Measurements from ENCODE around the gene ABCA2.

Gene ABCA2

DNA sequence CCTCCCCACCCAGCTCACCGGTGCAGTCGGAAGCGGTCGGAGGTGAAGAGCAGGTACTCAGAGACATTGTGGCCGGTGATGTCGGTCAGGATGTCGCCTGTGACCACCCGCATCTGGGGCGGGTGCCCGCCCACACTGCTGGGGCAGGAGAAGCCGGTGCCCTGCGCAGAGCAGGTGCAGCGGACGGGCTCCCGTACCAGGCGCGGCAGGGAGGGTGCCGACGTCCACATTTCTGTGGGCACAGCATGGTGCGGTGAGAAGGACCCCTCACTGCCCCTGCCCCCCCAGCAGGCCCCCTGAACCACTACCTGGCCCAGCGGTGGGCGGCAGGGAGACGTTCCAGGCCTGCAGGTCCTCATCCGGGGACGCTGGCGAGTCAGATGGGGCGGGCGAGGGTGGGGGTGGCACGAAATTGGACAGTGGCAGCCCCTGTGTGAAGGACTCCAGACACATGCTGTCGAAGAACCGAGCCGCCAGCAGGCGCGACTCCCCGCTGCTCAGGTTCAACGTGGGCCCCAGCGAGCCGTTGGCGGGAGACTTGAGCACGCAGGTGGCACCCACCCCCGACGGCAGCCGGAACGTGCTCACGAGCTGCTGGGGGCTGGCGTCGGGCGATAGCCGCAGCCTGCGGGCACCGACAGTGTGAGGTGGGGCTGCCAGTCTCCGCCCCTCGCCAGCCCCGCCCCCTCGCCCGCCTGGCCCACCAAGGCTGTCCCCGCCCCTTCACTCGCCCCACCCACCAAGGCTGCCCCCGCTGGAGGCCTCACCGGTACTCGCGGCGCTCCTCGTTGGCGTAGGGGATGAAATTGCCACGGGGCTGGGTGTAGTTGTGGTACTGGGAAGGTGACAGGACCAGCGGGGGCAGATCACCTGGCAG, 15.1 kb downstream of the ABCA2 start:
- no peaks in the 10 kb centered on the region for H3K9me3 ChIP-seq (ENCODE audit: severe bottlenecking)
- TF ChIP-seq, protein P1, sequence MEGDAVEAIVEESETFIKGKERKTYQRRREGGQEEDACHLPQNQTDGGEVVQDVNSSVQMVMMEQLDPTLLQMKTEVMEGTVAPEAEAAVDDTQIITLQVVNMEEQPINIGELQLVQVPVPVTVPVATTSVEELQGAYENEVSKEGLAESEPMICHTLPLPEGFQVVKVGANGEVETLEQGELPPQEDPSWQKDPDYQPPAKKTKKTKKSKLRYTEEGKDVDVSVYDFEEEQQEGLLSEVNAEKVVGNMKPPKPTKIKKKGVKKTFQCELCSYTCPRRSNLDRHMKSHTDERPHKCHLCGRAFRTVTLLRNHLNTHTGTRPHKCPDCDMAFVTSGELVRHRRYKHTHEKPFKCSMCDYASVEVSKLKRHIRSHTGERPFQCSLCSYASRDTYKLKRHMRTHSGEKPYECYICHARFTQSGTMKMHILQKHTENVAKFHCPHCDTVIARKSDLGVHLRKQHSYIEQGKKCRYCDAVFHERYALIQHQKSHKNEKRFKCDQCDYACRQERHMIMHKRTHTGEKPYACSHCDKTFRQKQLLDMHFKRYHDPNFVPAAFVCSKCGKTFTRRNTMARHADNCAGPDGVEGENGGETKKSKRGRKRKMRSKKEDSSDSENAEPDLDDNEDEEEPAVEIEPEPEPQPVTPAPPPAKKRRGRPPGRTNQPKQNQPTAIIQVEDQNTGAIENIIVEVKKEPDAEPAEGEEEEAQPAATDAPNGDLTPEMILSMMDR (IDR thresholded peaks at IDR 0.05; ENCODE audit: low read depth, low read length), result no peak
- H3K27ac ChIP-seq, result no peak overlapping the region
- peaks cover 41% of the 10 kb centered on the region for H3K36me3 ChIP-seq
- DNase-seq, result no peak
- no peaks in the 10 kb centered on the region for H3K27me3 ChIP-seq (ENCODE audit: insufficient read depth, low read depth, severe bottlenecking)
- H3K4me3 ChIP-seq (ENCODE audit: low read depth, low read length), result no peak overlapping the region

DNA sequence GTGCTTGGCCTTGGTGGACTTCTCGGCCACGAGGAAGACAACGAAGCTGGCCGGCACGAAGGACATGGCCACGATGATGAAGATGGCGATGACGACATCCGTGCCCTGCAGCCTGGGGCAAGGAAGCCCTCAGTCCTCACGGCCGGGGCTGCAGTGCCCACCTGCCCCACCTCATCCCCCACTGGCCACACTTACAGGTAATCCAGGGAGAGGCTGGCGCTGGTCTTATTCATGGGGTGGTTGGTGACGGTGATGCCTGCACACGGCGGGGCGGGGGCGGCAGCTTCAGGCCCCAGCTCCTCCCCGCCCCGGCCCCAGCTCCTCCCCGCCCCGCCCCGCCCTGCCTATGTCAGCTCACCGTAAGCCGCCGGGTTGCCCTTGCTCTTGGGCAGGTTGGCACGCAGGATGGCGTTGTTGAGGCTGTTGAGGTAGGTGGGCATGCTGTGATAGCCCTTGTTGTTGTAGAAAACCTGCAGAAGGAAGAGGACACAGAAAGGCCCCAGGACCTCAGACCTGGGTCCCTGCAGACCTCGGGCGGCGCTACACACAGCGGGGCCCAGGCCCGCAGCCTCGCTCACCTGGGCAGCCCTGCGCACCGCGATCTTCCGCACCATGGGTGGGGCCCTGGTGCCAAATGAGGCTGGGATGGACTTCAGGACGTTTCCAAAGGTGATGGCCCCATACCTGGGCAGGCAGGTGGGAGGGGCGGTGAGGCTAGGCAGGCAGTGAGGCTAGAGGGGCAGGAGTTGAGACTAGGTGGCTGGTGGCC, 15.9 kb downstream of the ABCA2 start:
- Histone ChIP-seq H3K27me3 (ENCODE audit: insufficient read depth, low read depth, severe bottlenecking) (no peaks in the 10 kb centered on the region), H3K36me3 (peaks cover 34% of the 10 kb centered on the region), H3K27ac (no peak overlapping the region), H3K4me3 (ENCODE audit: low read depth, low read length) (no peak overlapping the region), H3K9me3 (ENCODE audit: severe bottlenecking) (no peaks in the 10 kb centered on the region)
- no peak for DNase-seq
- TF ChIP-seq, protein P1 (IDR thresholded peaks at IDR 0.05; ENCODE audit: low read depth, low read length), result no peak

DNA sequence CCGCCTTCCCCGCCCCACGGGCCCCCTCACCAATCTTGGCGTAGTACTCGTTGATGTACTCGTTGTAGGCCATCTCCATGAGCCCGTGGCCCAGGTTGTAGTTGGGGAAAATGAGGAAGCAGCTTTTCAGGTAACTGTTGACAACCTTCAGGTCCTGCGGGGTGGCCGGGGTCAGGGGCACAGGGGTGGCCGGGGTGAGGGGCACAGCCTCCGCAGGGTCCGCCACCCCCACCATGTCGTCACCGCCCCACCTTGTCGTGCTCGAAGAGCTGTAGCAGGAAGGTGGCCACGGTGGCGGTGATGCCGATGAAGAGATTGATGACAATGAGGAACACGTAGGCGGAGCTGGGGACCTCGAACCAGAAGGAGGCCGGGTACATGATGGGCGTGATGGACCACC, 16.9 kb downstream of the ABCA2 start:
- Histone ChIP-seq H3K4me3 (ENCODE audit: low read depth, low read length) (no peak overlapping the region), H3K9me3 (ENCODE audit: severe bottlenecking) (no peaks in the 10 kb centered on the region), H3K36me3 (peaks cover 26% of the 10 kb centered on the region), H3K27ac (no peak overlapping the region), H3K27me3 (ENCODE audit: insufficient read depth, low read depth, severe bottlenecking) (no peaks in the 10 kb centered on the region)
- TF ChIP-seq, protein P1 (IDR thresholded peaks at IDR 0.05; ENCODE audit: low read depth, low read length), result no peak
- no peak for DNase-seq

DNA sequence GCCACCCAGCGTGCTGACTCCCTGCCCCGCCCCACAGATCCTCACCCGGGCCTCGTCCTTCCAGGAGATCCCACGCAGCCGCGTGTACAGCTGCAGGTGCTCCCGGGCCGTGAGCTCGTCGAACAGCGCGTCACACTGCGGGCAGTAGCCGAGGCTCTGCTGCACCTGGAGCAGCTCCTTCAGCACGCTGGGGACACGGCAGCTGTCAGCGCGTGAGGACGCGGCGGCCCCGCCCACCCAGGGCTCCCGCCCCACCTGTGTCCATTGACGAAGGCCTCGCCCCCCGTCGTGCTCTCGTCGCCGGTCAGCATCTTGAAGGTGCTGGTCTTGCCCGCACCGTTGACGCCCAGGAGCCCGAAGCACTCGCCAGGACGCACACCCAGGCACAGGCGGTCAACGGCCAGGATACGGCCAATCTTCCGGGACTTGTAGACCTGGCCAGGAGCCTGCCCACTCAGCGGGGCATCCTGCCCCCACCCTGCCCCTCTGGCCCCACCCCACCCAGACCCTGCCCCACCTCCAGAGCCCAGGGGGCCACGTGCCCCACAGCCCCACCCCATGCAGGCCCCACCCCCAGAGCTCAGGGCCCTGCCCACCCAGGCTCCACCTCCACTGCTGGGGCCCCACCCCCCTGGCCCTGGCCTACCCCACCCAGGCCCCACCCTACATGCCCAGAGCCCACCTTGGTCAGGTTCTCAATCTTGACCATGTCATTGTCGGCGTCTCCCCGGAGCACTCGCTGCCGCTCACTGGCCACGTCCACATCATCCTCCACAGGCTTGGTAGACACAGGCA, 17.9 kb downstream of the ABCA2 start:
- Histone ChIP-seq H3K36me3 (peaks cover 18% of the 10 kb centered on the region), H3K9me3 (ENCODE audit: severe bottlenecking) (no peaks in the 10 kb centered on the region), H3K27ac (no peak overlapping the region), H3K4me3 (ENCODE audit: low read depth, low read length) (no peak overlapping the region), H3K27me3 (ENCODE audit: insufficient read depth, low read depth, severe bottlenecking) (no peaks in the 10 kb centered on the region)
- DNase-seq, result no peak
- TF ChIP-seq, protein P1 (IDR thresholded peaks at IDR 0.05; ENCODE audit: low read depth, low read length), result no peak

DNA sequence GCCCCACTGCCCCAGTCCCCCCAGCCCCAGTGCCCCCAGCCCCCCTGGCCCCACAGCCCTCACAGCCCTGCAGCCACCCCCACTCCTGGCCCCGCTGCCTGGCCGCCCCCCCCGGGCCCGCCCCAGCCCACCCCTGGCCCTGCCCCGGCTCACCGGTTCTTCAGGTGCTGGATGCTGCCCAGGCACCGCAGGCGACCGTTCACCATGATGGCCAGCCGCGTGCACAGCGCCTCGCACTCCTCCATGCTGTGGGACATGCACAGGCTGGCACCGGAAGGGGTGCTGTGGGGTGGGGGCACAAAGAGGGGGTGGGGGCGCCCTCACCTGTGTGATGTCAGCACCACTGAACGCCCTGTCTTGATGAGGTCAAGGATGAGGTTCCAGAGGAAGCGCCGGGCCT, 18.8 kb downstream of the ABCA2 start:
- Histone ChIP-seq H3K9me3 (ENCODE audit: severe bottlenecking) (peaks cover 2% of the 10 kb centered on the region), H3K4me3 (ENCODE audit: low read depth, low read length) (no peak overlapping the region), H3K27me3 (ENCODE audit: insufficient read depth, low read depth, severe bottlenecking) (no peaks in the 10 kb centered on the region), H3K36me3 (peaks cover 14% of the 10 kb centered on the region), H3K27ac (no peak overlapping the region)
- no peak for DNase-seq
- TF ChIP-seq, protein P1 (IDR thresholded peaks at IDR 0.05; ENCODE audit: low read depth, low read length), result no peak
